Stimulated activated CD8-positive, alpha-beta memory T cell treated with anti-CD3 and anti-CD28 coated beads, Interleukin-12 subunit alpha, Interleukin-12 subunit beta, amount 100 ng/mL, for 1 hour (primary cell): ENCODE measurements around the gene GALNT1.

Experiments used
- DNase-seq: peaks from one replicate; pipeline ENCODE4 v3.0.0-alpha.2; 2020; ENCODE audit warnings: low read depth

GALNT1 gene

DNA sequence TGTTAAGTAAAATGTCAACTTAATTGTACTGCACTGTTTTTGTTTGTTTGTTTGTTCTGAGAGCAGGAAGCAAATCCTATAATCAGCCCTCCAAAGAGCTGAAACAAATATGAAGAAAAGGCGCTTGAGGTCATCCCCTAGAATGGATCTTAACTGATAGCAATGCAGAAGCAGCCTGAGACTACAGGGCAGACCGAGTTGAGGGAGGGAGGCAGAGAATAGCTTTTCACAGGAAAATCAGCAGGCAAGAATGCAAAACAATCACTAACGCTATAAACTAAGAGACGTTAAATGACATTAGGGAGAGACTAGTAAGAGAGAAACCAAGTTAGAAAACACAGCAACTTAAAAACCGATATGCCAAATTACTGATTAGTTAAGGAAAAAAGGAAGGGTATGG is 37.2 kb downstream of the GALNT1 start:
- DNase-seq: no peak

DNA sequence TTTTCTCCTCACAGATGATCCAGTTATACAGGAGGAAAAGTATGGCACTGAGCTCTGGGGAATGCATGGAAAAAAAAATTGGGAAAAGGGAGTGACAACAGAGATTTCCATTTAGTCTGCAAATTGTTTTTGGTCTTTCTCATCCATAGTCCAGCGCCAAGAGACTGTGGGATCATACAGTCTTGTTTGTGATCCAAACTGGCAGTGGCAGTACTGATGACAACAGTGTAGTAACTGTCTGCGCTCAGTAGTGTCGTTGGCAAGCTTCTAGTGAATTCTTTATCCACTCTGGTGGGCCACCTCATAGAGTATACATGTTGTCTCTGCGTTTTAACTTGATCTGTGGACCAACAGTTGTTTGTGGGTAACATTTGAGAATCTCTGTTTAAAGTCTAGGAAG is 37.9 kb downstream of the GALNT1 start:
- no peak for DNase-seq

DNA sequence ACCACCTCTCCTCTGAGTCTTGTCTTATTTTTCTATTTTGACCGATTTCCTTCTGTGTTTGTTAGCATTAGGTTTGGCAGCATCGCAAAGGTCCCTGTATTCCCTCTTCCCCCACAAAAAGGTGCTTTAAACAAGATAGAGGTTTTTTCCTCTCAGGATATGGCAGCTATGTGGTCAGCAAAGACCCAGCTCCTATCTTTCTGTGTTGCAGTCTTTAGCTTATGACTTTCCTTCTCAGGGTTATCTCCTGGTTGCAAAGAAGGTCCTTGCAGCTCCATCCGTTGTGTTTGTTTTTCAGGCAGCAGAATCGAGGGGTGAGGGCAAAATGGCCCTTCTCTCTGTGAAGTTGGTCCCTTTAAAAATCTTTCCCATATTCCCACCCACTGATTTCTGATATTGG is 38.4 kb downstream of the GALNT1 start:
- no peak for DNase-seq

DNA sequence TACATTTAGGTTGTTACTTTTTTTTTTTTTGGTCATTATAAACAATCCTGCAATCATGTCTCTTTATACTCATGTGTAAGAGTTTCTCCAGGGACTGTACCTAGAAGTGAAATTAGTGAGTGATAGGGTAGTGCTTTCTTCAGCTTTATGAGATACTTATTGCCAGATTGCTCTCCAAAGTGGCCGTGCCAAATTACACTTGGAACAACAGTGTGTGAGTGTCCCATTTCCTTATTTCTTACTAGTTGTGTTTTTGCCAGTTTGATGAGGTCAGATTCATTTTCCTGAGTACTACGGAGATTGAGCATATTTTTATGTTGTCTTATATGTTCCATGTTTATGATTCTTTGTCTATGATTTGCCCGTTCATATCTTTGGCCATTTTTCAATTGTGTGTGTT is 39.2 kb downstream of the GALNT1 start:
- DNase-seq: no peak

DNA sequence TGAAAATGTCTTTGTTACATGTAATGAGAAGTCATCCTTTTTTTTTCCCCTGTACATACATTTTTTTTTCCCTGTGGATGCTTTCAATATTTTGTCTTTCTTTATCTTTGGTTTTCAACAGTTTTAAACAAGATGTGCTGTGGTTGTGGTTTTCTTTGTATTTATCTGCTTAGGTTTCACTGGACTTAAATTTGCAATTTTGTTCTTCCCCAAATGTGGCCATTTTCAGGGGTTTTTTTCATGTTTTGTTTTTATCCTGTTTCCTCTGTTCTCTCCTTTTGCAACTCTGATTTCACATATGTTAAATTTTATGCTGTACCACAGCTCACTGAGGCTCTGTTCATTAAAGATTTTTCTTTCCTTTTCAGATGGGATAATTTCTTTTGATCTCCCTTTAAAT is 41.7 kb downstream of the GALNT1 start:
- DNase-seq: no peak

DNA sequence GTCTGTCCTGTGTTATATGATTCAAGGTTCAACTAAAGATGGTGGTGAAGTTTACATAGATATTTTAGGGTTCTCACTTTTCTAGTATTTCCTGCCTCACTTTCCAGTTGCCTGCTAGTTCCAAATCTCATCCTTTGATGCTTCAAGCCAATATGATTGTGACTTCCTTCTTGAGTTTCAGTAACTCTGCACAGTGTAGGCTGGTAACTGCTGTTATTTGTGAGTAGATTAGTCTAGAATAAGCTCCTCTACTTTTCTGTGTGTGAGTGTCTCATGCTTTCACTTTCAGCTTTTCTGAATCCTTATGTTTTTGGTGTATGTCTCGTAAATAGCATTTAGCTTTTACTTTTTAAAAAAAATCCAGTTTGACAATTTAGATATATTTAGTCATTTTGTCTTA is 42.6 kb downstream of the GALNT1 start:
- DNase-seq: no peak

DNA sequence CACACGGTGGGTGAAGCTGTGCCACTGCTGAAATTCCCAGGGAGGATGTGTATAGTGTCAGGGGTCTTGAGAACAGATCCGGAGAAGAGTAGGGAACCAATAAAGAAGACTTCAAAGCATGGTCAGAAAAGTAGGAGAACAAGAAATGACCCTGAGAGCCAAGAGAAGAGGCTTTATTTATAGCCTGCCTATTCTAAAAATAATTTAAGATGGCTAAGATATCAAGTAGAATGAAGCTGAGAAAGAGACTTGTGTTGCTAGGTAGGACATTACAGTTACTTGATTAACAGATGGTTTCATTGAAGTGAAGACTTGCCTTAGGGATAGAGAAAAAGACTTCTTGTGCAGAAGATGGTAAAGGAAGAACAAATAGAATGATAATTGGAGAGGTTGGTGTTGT is 43.7 kb downstream of the GALNT1 start:
- no peak for DNase-seq

DNA sequence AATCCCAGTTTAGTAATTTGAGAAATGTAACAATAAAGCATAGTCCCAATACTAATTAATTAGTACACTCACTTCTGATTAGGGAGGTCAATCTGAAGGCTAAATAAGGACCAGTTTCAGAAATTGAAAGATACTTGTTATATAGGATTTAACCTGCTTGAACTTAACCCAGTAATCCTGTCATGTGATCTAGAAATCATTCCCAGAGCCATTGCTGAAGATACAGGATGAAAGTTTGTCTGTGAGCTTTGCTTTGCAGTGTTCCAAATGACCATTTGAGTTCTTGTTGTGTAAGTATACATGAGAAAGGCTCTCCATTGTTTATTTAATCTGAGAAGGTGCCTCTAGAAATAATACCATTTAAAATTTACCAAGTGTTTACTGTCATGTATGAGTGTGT is 52.2 kb downstream of the GALNT1 start:
- DNase-seq: no peak

DNA sequence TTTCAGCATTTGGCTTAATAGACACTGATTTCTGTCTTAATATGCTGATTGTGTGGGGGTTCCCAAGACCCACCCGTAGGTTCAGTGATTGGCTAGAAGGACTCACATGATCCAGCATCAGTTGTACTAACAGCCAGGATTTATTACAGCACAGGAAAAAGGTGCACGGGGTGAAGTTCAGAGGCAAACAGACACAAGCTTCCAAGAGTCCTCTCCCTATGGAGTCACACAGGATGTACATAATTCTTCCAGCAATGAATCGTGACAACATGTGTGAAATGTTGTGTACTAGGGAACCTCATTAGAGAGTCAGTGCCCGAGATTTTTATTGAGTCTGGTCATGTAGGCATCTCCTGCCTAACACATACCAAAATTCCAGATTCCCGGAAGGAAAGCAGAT is 52.8 kb downstream of the GALNT1 start:
- no peak for DNase-seq

DNA sequence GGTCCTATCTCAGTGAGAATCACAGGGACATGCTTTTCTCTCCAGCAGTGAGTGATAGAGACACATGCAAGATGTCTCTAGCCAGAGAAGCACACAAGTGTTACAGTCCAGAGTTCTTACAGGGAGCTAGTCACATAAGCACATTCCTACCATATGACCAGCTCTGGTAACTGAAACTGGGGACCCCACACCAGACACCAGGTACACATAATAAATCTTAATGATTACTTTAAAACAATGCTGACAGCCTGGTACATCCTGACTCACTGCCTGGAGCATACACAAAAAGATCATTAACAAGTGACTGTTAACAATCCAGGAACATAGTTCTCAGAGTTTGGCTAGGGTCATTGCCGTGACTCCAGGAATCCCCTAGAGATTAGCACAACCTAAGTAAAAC is 53.6 kb downstream of the GALNT1 start:
- no peak for DNase-seq

DNA sequence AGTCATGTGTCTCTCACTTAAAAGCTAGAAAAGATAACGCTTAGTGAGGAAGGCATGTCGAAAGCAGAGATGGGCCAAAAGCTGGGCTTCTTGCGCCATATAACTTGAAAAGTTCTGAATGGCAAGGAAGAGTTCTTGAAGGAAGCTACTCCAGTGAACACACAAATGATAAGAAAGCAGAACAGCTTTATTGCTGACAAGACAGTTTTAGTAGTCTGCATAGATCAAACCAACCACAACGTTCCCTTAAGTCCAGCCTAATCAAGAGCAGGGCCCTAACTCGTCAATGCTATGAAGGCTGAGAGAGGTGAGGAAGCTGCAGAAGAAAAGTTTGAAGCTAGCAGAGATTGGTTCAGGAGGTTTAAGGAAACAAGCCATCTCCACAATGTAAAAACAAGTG is 55.7 kb downstream of the GALNT1 start:
- DNase-seq: no peak

DNA sequence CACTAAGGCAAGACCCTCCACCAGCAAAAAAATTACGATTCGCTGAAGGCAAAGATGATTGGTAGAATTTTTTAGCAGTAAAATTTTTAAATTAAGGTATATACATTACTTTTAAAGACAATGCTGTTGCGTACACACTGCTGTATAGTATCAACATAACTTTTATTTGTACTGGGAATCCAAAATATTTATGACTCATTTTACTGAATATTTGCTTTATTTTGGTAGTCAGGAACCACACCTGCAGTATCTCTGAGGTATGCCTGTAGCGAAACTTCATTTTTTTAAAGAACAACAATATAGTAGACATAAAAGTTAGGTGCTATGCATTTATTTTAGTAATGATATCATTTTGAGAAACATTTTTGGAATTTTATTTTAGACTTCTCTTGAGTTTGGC is 57.8 kb downstream of the GALNT1 start:
- no peak for DNase-seq

DNA sequence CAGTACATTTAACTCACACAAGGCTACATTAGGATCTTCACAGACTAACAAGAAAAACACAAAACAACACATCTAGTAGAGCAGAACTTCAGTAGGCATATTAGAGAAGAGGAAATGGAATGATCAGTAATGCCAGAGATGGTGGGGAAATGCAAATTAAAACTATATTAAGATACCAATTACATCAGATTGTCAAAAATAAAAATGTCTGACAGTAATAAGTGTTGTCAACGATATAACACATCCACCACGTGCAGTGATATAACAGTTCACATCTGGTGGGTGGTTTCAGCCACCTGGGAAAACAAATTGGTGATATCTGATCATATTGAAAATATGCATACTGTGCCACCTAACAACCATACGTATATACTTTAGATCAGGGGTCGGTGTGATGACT is 59.9 kb downstream of the GALNT1 start:
- no peak for DNase-seq

DNA sequence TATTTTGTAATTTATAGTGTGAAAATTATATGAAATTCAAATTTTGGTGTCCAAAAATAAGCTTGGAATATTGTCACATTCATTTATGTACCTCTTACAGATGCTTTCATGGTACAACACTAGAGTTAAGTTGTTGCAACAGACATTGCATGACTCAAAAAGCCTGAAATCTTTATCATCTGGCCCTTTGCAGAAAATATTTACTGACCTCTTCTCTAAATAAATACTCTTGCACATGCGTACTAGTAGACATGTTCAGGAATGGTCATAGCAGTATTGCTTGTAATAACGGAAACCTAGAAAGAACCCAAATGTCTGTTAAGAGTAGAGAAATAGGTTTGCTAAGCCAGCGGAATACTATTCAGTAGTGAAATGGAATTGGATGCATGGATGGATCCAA is 60.4 kb downstream of the GALNT1 start:
- no peak for DNase-seq

DNA sequence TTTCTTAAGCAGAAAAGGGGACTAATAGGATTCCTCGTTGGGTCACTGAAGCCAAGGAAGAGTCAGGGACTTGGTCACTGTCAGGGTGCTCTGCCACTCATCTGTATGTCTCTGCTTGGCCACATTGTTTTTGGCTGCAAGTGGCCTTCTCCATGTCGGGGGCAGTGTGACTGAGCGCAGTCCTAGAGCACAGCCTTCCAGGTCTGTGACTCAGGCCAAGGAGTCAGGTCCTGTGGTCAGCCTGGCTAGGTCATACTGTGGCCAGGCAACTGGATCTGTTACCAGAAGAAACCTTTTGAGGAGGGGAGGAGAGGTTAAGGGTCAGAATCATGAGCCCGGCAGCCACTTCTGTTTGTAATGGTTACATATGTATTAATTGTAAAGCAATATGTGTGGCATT is 61.3 kb downstream of the GALNT1 start:
- DNase-seq: no peak

DNA sequence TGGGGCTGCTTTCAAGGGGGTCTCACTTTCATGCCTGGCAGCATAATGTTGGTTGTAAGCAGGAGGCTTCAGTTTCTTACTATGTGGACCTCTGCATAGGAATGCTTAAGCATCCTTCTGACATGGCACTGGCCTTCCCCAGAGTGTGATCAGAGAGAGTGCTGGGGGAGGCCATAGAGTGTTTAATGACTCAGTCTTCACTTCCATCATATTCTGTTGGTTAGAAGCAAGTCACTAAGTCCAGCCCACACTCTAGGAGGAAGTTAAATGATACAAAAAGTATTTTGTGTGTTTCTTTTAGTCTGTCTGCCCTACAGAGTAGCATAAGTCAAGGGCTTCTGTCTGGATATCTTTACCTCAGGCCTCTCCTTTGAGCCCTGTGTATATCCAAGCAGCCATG is 64.9 kb downstream of the GALNT1 start:
- DNase-seq: no peak

DNA sequence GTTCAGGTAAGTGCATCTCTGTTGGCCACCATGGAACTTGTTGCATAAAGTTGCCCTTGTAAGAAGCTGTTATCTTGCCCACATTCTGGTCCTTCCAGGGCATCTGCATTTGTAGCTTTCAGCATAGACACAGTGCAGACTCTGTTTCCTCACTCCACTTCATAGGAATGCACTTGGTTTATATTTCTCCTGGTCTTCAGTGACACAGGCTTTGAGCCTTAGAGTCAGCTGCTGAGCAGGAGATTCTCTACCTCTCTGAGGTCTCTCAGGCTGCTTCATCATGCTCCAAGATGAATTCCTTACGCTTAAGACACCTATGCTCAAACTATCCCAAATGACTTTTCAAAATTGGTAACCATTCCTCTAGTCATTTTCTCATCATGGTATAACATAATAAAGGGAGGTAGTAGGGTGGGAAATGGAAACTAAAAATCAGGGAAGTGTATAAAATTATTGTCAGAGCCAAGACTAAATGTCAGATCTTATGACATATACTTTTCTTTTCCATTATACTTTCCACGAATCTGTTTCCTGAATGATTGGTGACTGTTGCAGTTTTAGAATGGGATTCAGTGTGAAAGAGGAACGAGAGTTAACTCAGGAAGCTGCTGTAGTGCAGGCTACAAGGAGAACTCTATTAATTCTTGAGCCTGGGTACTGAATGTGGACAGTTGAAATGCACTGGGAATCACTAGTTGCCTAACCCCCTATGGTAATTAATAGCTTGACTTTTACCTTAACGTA is 72.0 kb downstream of the GALNT1 start:
- no peak for DNase-seq

DNA sequence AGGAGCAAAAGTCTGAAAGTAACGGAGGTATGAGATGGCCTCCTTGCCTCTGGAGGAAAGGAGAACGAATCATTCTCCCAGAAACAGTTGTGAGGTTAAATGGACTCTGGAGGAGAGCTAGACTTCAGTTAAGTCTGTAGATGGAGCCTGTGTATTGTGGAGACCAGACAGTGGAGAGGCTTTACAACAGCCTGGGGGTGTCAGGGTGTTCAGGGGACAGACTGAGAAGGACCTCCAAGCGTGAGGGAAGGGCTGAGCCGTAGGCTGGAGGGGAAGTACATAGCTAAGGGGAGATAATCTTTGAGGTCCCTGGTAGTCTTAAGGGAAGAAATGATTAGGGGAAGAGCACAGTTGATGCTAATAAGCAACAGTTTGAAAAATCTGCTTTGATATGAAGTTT is 76.6 kb downstream of the GALNT1 start:
- DNase-seq: no peak

DNA sequence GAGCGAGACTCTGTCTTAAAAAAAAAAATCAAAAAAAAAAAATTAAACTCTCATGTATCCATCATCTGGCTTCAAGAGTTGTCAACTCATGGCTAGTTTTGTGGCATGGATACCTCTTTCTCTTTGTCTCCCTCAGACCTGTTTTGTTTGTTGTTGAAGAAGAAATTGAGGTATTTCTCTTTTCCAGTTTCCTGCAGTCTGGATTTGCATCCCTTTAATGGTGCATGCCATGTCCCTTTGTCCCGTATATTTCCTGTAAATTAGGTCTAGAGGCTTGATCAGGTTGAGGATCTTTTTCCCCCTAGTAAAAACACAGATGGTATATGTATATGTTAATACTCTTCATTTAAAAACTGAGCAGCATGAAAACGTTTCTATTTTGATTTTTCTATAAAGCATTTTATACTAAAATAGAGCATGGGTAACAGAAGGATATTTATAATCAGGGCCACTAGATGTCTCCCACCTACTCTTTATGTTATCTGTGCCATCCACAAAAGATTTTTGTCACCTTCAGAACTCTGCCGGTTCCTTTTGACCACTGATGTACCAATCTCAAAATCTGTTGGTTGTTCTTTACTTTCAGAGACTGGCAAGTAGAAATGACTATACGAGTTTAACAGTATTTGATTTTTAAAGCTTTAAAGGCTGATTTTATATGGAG is 80.1 kb downstream of the GALNT1 start:
- no peak for DNase-seq

DNA sequence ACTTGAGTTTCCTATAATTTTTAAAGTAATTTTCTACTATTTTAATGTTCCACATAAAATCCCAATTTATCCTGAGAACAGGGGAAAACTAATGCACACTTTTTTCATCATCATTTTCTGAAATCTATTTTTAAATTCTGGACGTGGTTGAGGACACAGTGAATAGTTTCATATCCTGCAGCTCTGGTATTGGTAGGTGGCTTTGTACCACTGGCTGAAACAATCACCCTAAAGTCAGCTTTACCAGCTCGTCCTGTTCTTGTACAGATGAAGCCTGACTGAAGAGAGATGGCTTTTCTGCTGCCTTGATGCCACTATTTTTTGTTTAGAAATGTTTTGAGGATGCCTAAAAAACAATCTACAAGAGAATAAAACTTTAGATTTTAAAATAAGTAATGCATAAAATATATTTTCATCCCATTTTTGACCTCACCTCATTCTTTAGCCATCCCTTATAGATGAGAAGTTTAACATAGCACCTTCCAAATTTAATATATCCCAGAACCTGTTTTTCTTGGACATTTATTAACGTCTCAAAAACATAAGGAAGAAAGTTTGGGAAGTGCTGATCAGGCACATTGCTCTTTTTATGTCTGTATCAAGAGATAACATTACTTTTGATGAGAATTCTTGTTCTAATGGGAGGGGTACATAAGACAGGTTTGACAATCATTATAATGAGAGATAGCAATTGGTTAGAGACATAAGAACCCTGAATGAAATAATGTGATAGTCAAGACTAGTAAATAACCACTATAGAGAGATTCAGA is 80.9 kb downstream of the GALNT1 start:
- no peak for DNase-seq

DNA sequence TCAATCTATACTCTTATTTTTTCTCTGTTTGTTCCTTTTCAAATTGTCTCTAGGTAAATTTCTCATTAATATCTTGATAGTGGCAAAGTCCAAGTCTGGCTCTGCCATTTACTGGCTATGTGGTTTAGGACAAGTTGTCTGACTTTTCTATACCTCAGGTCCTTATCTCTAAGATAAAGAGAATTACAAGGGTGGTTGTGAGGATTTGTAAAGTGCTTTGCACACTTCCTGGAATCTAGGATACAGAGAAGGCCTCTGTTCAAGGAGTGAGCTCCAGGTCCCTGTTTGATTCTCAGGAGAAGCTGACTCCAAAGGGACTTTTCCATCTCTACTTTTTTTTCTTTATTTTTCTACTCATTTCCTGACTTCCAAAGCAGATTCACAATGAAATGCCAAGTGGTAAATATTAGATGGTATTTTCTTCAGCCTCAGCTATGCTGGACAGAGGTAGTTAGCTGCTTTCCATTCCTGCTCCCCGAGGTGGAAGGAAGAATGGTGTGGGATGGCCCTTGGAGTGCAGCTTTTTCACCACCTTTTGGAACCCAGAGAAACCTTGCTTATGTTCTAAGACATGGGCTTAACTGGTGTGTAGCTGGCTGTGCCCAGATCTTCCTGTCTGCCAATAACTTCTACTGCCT is 90.5 kb downstream of the GALNT1 start:
- DNase-seq: no peak

DNA sequence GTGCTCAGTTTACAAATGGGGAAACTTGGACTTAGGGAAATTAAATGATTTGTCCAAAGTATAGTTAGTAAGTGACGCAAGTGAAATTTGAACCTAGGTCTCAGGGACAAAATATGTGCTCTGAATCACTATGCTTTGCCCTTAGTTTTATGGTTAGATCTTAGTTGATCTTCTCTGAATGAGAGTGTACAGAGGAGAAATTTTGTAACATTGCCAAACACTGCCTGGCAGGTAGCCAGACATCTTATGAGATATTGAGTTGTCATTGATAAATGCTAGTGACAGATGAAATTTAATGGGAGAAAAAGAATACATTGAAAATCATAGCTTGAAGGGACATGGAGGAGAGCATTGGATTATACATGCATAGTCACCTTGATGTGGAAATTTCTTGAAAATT is 91.4 kb downstream of the GALNT1 start:
- DNase-seq: no peak

DNA sequence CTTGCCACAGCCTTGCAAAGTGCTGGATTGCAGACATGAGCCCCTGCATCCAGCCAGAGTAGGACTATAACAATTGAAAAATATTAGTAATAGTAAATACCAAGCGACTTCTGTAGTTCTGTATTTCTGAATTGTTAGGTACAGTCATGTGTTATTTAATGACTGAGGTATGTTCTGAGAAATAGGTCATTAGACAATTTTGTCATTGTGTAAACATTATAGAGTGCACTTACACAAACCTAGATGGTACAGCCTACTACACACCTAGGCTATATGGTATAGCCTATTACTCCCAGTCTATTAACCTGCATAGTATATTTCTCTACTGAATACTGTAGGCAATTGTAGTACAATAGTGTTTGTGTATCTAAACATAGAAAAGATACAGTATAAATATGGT is 92.1 kb downstream of the GALNT1 start:
- DNase-seq: no peak
